Right atrium auricular region (tissue), 2 donors: ENCODE measurements around the gene RIF1. TPM values are rescaled to one million over a fixed set of nuclear protein-coding genes. Genes with fewer than 3 reads are reported as not detected.

ENCODE experiments used
- DNase-seq: peaks from one replicate; pipeline ENCODE4 v3.0.0-alpha.2; 2019; ENCODE audit warnings: low spot score
- H3K27ac ChIP-seq, 2 donors: fragments of 200-600 bp; sonication (generic); 1 replicate in 1 of 2; 2 replicates in 1 of 2; pipeline ENCODE4 v1.5.1; 2016 to 2019
- H3K27me3 ChIP-seq, 2 donors: fragments of 200-600 bp; sonication (generic); one replicate each; pipeline versions ENCODE4 v1.5.1 to v1.6.0; 2017 to 2019
- H3K36me3 ChIP-seq: fragments of 200-600 bp; sonication (generic); one replicate; pipeline ENCODE4 v1.5.1; 2016
- H3K4me1 ChIP-seq, 2 donors: fragments of 200-600 bp; sonication (generic); one replicate each; pipeline versions ENCODE4 v1.5.1 to v1.6.0; 2017 to 2019
- H3K4me3 ChIP-seq, 2 donors: fragments of 200-600 bp; sonication (generic); 1 replicate in 1 of 2; 2 replicates in 1 of 2; pipeline ENCODE4 v1.5.1; 2017 to 2019; ENCODE audit warnings: mild to moderate bottlenecking in 1 of 2, moderate library complexity in 1 of 2
- H3K9me3 ChIP-seq, 2 donors: fragments of 200-600 bp; sonication (generic); one replicate each; pipeline ENCODE4 v1.5.1; 2019
- total RNA-seq, 2 donors: library from RNA; depleted of rRNA; stranded (reverse); fragments of >200 nt; gene quantifications; one replicate each; pipeline ENCODE4 v1.1.0, GENCODE V29; 2016
- TF ChIP-seq, protein P1 (sequence below), 2 donors: fragments of 200-600 bp; sonication (generic); IDR thresholded peaks; one replicate each; pipeline ENCODE4 v1.5.1; 2019; ENCODE audit warnings: antibody characterized with exemption in 2 of 2

Gene RIF1, protein sequence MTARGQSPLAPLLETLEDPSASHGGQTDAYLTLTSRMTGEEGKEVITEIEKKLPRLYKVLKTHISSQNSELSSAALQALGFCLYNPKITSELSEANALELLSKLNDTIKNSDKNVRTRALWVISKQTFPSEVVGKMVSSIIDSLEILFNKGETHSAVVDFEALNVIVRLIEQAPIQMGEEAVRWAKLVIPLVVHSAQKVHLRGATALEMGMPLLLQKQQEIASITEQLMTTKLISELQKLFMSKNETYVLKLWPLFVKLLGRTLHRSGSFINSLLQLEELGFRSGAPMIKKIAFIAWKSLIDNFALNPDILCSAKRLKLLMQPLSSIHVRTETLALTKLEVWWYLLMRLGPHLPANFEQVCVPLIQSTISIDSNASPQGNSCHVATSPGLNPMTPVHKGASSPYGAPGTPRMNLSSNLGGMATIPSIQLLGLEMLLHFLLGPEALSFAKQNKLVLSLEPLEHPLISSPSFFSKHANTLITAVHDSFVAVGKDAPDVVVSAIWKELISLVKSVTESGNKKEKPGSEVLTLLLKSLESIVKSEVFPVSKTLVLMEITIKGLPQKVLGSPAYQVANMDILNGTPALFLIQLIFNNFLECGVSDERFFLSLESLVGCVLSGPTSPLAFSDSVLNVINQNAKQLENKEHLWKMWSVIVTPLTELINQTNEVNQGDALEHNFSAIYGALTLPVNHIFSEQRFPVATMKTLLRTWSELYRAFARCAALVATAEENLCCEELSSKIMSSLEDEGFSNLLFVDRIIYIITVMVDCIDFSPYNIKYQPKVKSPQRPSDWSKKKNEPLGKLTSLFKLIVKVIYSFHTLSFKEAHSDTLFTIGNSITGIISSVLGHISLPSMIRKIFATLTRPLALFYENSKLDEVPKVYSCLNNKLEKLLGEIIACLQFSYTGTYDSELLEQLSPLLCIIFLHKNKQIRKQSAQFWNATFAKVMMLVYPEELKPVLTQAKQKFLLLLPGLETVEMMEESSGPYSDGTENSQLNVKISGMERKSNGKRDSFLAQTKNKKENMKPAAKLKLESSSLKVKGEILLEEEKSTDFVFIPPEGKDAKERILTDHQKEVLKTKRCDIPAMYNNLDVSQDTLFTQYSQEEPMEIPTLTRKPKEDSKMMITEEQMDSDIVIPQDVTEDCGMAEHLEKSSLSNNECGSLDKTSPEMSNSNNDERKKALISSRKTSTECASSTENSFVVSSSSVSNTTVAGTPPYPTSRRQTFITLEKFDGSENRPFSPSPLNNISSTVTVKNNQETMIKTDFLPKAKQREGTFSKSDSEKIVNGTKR (N-terminal part only)
- total RNA-seq = 10 to 100 TPM; 11.9 to 13.8 TPM

DNA sequence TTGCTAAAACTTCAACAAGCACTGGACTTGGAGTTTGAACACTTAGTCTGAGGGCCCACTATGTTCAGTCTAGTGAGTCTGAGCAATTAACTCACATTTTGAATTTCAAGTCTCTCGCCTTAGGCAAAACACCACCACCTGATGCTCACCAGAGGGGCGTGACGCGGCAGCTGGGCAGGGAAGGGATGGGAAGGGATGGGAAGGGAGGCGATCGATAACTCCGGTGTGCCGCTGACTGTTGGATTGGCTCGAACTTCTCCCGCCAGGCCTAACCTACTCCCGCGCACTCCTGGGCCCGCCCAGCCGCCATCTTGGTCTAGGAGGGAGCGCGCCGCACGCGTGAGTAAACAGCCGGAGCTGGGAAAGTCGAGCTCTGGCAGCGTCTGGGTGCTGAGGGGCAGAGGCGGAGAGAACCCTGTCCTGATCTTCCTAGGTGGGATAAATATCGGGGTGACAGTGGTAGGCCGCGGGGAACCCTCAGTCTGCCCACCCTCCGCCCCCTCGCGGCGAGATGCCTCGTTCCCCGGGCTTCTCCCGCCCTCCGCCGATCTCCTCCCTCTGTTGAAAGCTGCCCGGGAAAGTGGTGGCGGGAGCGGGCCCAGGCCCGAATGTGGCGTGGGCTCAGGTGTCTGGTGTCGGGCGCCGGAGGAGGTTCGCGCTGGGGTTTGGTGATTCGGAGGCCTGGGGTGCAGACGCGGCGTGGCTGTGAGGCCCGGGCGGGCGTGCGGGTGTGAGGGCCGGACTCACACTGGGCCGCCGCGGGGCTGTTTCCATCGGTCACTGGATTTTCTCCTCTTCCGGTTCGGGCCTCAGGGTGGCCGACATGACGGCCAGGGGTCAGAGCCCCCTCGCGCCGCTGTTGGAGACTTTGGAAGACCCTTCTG lies at the start of gene RIF1:
RIF1 (plus strand) TSS at position 302 of the 884 bp plus-strand sequence; CDS start at position 824, 522 bp downstream.
- Histone ChIP-seq H3K27ac (peak within 1 kb of the TSS; percentile 96 to 97), H3K36me3 (peaks cover 10% of the 10 kb centered on the region), H3K27me3 (no peaks in the 10 kb centered on the region), H3K9me3 (no peaks in the 10 kb centered on the region), H3K4me3 (peak within 1 kb of the TSS; percentile 83 to 89), H3K4me1 (peaks cover 0 to 12% of the 10 kb centered on the region in 2 donors)
- TF ChIP-seq, protein P1, sequence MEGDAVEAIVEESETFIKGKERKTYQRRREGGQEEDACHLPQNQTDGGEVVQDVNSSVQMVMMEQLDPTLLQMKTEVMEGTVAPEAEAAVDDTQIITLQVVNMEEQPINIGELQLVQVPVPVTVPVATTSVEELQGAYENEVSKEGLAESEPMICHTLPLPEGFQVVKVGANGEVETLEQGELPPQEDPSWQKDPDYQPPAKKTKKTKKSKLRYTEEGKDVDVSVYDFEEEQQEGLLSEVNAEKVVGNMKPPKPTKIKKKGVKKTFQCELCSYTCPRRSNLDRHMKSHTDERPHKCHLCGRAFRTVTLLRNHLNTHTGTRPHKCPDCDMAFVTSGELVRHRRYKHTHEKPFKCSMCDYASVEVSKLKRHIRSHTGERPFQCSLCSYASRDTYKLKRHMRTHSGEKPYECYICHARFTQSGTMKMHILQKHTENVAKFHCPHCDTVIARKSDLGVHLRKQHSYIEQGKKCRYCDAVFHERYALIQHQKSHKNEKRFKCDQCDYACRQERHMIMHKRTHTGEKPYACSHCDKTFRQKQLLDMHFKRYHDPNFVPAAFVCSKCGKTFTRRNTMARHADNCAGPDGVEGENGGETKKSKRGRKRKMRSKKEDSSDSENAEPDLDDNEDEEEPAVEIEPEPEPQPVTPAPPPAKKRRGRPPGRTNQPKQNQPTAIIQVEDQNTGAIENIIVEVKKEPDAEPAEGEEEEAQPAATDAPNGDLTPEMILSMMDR (IDR thresholded peaks at IDR 0.05) = peak; percentile 70 to 89
- DNase-seq = peak; percentile 86

DNA sequence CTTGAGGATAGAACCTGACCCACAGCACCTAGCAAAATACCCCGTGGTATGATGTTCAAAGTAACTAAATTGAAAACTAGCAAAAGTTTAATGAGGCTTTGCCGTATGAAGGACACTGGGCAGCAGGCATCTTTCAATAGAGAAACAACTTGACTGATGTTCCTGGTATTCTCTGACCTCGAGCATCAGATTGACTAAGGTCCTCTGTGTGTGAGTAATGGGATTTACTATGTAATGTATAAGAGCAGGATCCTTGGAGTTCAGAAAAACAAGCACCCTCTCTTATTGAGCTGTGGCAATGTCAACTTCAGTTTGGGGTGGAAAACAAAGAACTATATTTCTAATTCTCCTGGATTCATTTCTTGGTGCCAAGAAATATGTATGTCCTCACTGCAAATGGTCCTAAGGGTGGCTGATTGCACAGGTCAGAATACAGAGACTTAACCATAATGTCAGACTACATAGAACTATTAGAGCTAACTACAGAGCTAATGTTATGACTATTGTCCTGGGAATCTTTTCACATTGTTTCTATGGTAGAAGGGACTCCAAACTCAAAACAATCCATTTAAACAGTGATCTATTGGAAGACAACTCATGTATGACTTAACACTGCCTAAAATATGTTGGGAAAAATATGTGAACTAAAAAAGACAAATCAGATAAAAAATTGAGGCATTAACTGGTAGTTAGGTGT lies 47.9 kb upstream of the RIF1 start:
- TF ChIP-seq, protein P1 (IDR thresholded peaks at IDR 0.05) = no peak
- no peak for DNase-seq

DNA sequence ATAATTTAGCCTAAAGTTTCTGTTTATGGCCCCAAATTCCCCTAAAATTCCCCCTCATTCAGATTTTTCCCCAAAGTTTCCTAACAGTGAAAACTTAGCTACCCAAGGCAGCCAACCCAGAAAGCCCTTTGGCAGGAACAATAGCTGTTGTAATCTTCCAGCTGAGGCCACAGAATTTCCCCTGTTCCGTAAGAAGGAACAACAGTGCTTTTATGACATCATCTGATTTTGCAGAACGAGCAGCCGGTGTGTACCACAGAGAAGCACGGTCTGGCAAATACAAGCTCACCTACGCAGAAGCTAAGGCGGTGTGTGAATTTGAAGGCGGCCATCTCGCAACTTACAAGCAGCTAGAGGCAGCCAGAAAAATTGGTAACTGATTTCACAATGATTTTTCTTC lies 46.0 kb upstream of the RIF1 start:
- TF ChIP-seq, protein P1 (IDR thresholded peaks at IDR 0.05) = no peak

More for the DNA sequence above, 47.9 kb upstream of the RIF1 start:
- Histone ChIP-seq H3K9me3 (no peaks in the 10 kb centered on the region), H3K27ac (peak overlapping the region in 1 of 2 donors; percentile 33), H3K36me3 (no peaks in the 10 kb centered on the region), H3K4me3 (no peak overlapping the region), H3K4me1 (no peaks in the 10 kb centered on the region), H3K27me3 (no peaks in the 10 kb centered on the region)

DNA sequence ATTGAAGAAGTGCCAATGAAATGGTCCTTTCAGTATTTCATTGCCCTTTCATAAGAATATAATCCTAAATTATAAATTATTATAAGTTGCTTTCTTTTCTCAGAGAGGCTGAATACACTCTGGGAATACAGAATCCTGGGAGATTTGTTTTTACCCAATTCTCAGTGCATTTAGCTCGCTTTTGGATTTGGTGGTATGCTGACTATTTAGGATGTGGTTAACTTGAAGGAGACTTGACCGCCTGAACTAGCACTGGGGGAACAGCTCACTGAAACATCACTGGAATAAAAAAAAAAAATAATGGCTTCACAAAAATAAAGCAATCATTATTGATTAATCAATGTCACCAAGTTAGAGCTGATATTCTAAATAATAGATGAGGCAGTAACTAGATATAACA lies 42.1 kb upstream of the RIF1 start:
- H3K4me1 ChIP-seq = no peaks in the 10 kb centered on the region
- H3K36me3 ChIP-seq = no peaks in the 10 kb centered on the region
- H3K9me3 ChIP-seq = peaks cover 0 to 5% of the 10 kb centered on the region in 2 donors
- H3K27ac ChIP-seq = no peak overlapping the region
- no peak for DNase-seq
- no peak overlapping the region for H3K4me3 ChIP-seq
- no peaks in the 10 kb centered on the region for H3K27me3 ChIP-seq
- TF ChIP-seq, protein P1 (IDR thresholded peaks at IDR 0.05) = no peak

More for the DNA sequence above, 46.0 kb upstream of the RIF1 start:
- Histone ChIP-seq H3K4me1 (no peaks in the 10 kb centered on the region), H3K27ac (peak overlapping the region in 1 of 2 donors; percentile 33), H3K27me3 (no peaks in the 10 kb centered on the region), H3K36me3 (no peaks in the 10 kb centered on the region), H3K4me3 (no peak overlapping the region), H3K9me3 (peaks cover 0 to 3% of the 10 kb centered on the region in 2 donors)
- peak; percentile 68 for DNase-seq
